NCI-H128 (cell line): ENCODE data around the gene APOD.
"Not testable (repeated sequence)": the region's sequence is repeated elsewhere in the genome, so short reads cannot be mapped to it uniquely, and the experiment has no call there.

Source experiments
- DNase-seq: peaks from one replicate; lab custom pipeline; 2025; ENCODE audit not compliant: unreplicated experiment; lab: John Stamatoyannopoulos, UW

Gene APOD

GRCh38 chr3:195617784-195618659, 34.3 kb upstream of the APOD start:
- not testable (repeated sequence) for DNase-seq

- not testable (repeated sequence) for DNase-seq
These were observed 33.4 kb upstream of the APOD start for GRCh38 chr3:195617134-195617533.

- DNase-seq: no peak
These were observed 32.9 kb upstream of the APOD start for GRCh38 chr3:195616681-195617080.

GRCh38 chr3:195615952-195616537, 32.3 kb upstream of the APOD start:
- not testable (repeated sequence) for DNase-seq

GRCh38 chr3:195614672-195615504, 31.1 kb upstream of the APOD start:
- DNase-seq: not testable (repeated sequence)

- DNase-seq: no peak
These were observed 29.8 kb upstream of the APOD start for GRCh38 chr3:195613468-195614069.

GRCh38 chr3:195612075-195612800, 28.5 kb upstream of the APOD start:
- no peak for DNase-seq

GRCh38 chr3:195609229-195609628, 25.5 kb upstream of the APOD start:
- no peak for DNase-seq

- DNase-seq: not testable (repeated sequence)
These were observed 18.0 kb upstream of the APOD start for GRCh38 chr3:195601785-195602184.

GRCh38 chr3:195601382-195601781, 17.6 kb upstream of the APOD start:
- DNase-seq: no peak

GRCh38 chr3:195599926-195600325, 16.2 kb upstream of the APOD start:
- DNase-seq: not testable (repeated sequence)

GRCh38 chr3:195599516-195599915, 15.8 kb upstream of the APOD start:
- DNase-seq: not testable (repeated sequence)

GRCh38 chr3:195597848-195598247, 14.1 kb upstream of the APOD start:
- no peak for DNase-seq

- DNase-seq: no peak
These were observed 13.5 kb upstream of the APOD start for GRCh38 chr3:195597229-195597628.

GRCh38 chr3:195596765-195597171, 13.0 kb upstream of the APOD start:
- no peak for DNase-seq

GRCh38 chr3:195595785-195596531, 12.2 kb upstream of the APOD start:
- no peak for DNase-seq

- no peak for DNase-seq
These were observed 8.1 kb upstream of the APOD start for GRCh38 chr3:195591852-195592251.

GRCh38 chr3:195591220-195591619, 7.5 kb upstream of the APOD start:
- DNase-seq: no peak

- DNase-seq: not testable (repeated sequence)
These were observed 6.6 kb upstream of the APOD start for GRCh38 chr3:195590381-195590780.

- DNase-seq: not testable (repeated sequence)
These were observed 6.1 kb upstream of the APOD start for GRCh38 chr3:195589796-195590195.
